K562 (cell line): ENCODE results near the gene ETDB. TPM values are rescaled to one million over a fixed set of nuclear protein-coding genes. Genes with fewer than 3 reads are reported as not detected.

Source experiments
- ATAC-seq: fragments of 200-7000 bp; cut with Tn5 transposase; 3 replicates; pipeline ENCODE4 v1.9.1; 2020; ENCODE audit warnings: moderate library complexity
- BruUV-seq: library from RNA; stranded (reverse); fragments of 400-500 nt; replicated peaks from 2 replicates; lab custom pipeline; 2021; lab: Mats Ljungman, UMichigan
- CTCF ChIA-PET: fragments of 300-600 bp; formaldehyde crosslinking; extraction: SDS; loops from one replicate; lab custom pipeline; 2021; ENCODE audit warnings: low intra/inter-chr PET ratio; lab: Yijun Ruan, JAX
- POLR2A ChIA-PET: fragments of 300-600, 350-650 bp; sonication (Branson Sonifier 250); formaldehyde crosslinking; extraction: SDS; loops from one replicate; lab custom pipeline; 2021; ENCODE audit warnings: antibody characterized with exemption, inconsistent platforms; lab: Yijun Ruan, JAX
- DNase-seq, 4 experiments: peaks; one replicate each; pipeline versions ENCODE4 v3.0.0 to v3.0.0-alpha.2; 2011 to 2018; ENCODE audit warnings: low spot score in 3 of 4, mixed read lengths in 3 of 4; ENCODE audit errors: extremely low read depth in 1 of 4
- FAIRE-seq: peaks from 2 replicates; lab custom pipeline; 2011; peaks lifted over from hg19 to GRCh38; lab: Jason Lieb, UNC
- H2AFZ ChIP-seq: 2 replicates; pipeline ENCODE4 v1.6.0; 2011; ENCODE audit warnings: low read depth, low read length, control low read depth, inconsistent platforms
- H3K27ac ChIP-seq: fragments of 200-600 bp; 3 replicates; pipeline ENCODE4 v1.8.0; 2011; ENCODE audit warnings: low read depth, mild to moderate bottlenecking, control low read depth, inconsistent platforms, low read length, moderate library complexity, mixed read lengths; ENCODE audit errors: extremely low read depth
- H3K27me3 ChIP-seq, 2 experiments: fragments of 300-600 bp in 1 of 2; 2 replicates in 1 of 2; 3 replicates in 1 of 2; pipeline versions ENCODE4 v1.6.0 to v1.8.0; 2011; ENCODE audit warnings: inconsistent platforms in 2 of 2, low read length in 2 of 2, mild to moderate bottlenecking in 1 of 2, mixed read lengths in 1 of 2, moderate library complexity in 1 of 2; ENCODE audit not compliant: control insufficient read depth in 2 of 2, insufficient read depth in 2 of 2
- H3K36me3 ChIP-seq: fragments of 300-600 bp; 3 replicates; pipeline ENCODE4 v1.8.0; 2011; ENCODE audit warnings: mild to moderate bottlenecking, low read length, inconsistent platforms; ENCODE audit not compliant: control insufficient read depth, insufficient read depth
- H3K4me1 ChIP-seq, 2 experiments: fragments of 200-600 bp in 1 of 2; replicated peaks in 1 of 2; 2 replicates in 1 of 2; 3 replicates in 1 of 2; pipeline versions ENCODE4 v1.5.1 to v1.8.0; 2011; ENCODE audit warnings: inconsistent platforms in 2 of 2, low read length in 2 of 2, mild to moderate bottlenecking in 1 of 2, mixed read lengths in 1 of 2, moderate library complexity in 1 of 2; ENCODE audit not compliant: control insufficient read depth in 2 of 2, insufficient read depth in 2 of 2
- H3K4me2 ChIP-seq: 2 replicates; pipeline ENCODE4 v1.6.1; 2011; ENCODE audit warnings: low read length, control low read depth, inconsistent platforms, mixed read lengths; ENCODE audit not compliant: insufficient read depth
- H3K4me3 ChIP-seq: fragments of 200-600 bp; sonication (generic), shearing (Covaris generic); 2 replicates; pipeline ENCODE4 v1.5.1; 2016; ENCODE audit warnings: control low read depth, inconsistent platforms
- H3K79me2 ChIP-seq: fragments of 200-600 bp; 3 replicates; pipeline ENCODE4 v1.8.0; 2011; ENCODE audit warnings: low read length, inconsistent platforms; ENCODE audit not compliant: control insufficient read depth, insufficient read depth
- H3K9ac ChIP-seq, 2 experiments: 2 replicates each; pipeline versions ENCODE4 v1.6.0 to v1.6.1; 2011; ENCODE audit warnings: low read depth in 2 of 2, low read length in 2 of 2, control low read depth in 1 of 2, inconsistent platforms in 1 of 2, mild to moderate bottlenecking in 1 of 2, mixed read lengths in 1 of 2; ENCODE audit not compliant: insufficient read depth in 1 of 2
- H3K9me1 ChIP-seq: one replicate; pipeline ENCODE4 v1.6.0; 2011; ENCODE audit warnings: inconsistent platforms, mild to moderate bottlenecking, low read length, moderate library complexity; ENCODE audit not compliant: control insufficient read depth, insufficient read depth
- H3K9me3 ChIP-seq: replicated peaks from 2 replicates; pipeline ENCODE4 v1.5.1; 2011; ENCODE audit warnings: low read depth, low read length, inconsistent platforms; ENCODE audit not compliant: control insufficient read depth, insufficient read depth
- H4K20me1 ChIP-seq: replicated peaks from 2 replicates; pipeline ENCODE4 v1.6.1; 2011; ENCODE audit warnings: low read length, inconsistent platforms, mixed read lengths; ENCODE audit not compliant: control insufficient read depth, insufficient read depth
- GTF2E2 ChIP-seq: fragments of 200-800 bp; sonication (Bioruptor generic); IDR thresholded peaks from 2 replicates; pipeline ENCODE4 v1.6.1; 2016; ENCODE audit warnings: missing genetic modification characterization, missing compliant biosample characterization
- HMG20A ChIP-seq: fragments of 450-650 bp; formaldehyde crosslinking; conservative IDR thresholded peaks from 2 replicates; pipeline ENCODE4 v1.4.0; 2020; ENCODE audit warnings: mild to moderate bottlenecking, mixed read lengths
- MCM5 ChIP-seq: fragments of 450-650 bp; IDR thresholded peaks from 2 replicates; pipeline ENCODE4 v1.6.1; 2016; ENCODE audit warnings: low read depth
- ZNF3 ChIP-seq: fragments of 250-450 bp; sonication (Bioruptor Pico); IDR thresholded peaks from 2 replicates; pipeline ENCODE4 v1.5.0; 2021; ENCODE audit warnings: mild to moderate bottlenecking, moderate library complexity
- ZNF41 ChIP-seq: fragments of 250-450 bp; sonication (Bioruptor Pico); conservative IDR thresholded peaks from 2 replicates; pipeline ENCODE4 v1.4.0; 2020; ENCODE audit warnings: mild to moderate bottlenecking
- WGBS: fragments of 100-300 bp; shearing (Covaris generic); methylation state at CpG from one replicate; pipeline ENCODE4 v1.1.6; 2016; ENCODE audit warnings: low coverage, mixed read lengths; ENCODE audit not compliant: insufficient coverage; ENCODE audit errors: missing lambda C conversion rate; 5-methylcytosine and 5-hydroxymethylcytosine counted together
- in situ Hi-C: fragments of 300-500 bp; cut with MboI; formaldehyde crosslinking; loops from 4 replicates; pipeline ENCODE4 v1.15.0; 2018; ENCODE audit warnings: inconsistent platforms, mixed read lengths
- intact Hi-C: fragments of 100-400 bp; cut with micrococcal nuclease; formaldehyde crosslinking; loops from 2 replicates; pipeline ENCODE4 v1.14.2; 2022
- polyA plus RNA-seq, 8 experiments: library from polyadenylated mRNA; depleted of rRNA in 4 of 8; stranded (reverse) in 5 of 8; unstranded in 3 of 8; fragments of >200 nt; fragmentation: Nextera tagmentation in 2 of 8; fragmentation: Illumina TruSeq in 1 of 8; extraction: Ambion mirVana in 2 of 8; extraction: Trizol in 1 of 8; gene quantifications; 2 replicates each; pipeline versions ENCODE4 v1.2.1 to v1.2.3, GENCODE V29; 2011 to 2014; ENCODE audit warnings: inconsistent platforms in 1 of 8, missing spikeins in 1 of 8
- total RNA-seq, 7 experiments: library from RNA; depleted of rRNA in 6 of 7; stranded (reverse); fragments of >200 nt in 6 of 7; fragmentation: Illumina TruSeq in 2 of 7; extraction: Trizol in 2 of 7; gene quantifications; 2 replicates each; pipeline versions ENCODE4 v1.2.1 to v1.2.3, GENCODE V29; 2011 to 2021; ENCODE audit warnings: low replicate concordance in 1 of 7
- TF ChIP-seq, protein P1 (sequence below), 3 experiments: IDR thresholded peaks in 2 of 3; conservative IDR thresholded peaks in 1 of 3; 2 replicates each; pipeline ENCODE4 v1.5.1; 2011 to 2012; ENCODE audit warnings: low read length in 3 of 3, mild to moderate bottlenecking in 3 of 3, control low read depth in 2 of 3, improper control_type of control experiment in 1 of 3, inconsistent platforms in 1 of 3, low read depth in 1 of 3, mixed read lengths in 1 of 3, moderate library complexity in 1 of 3; ENCODE audit not compliant: insufficient read depth in 2 of 3

Gene ETDB
- total and polyA plus RNA-seq, 9 of the 15 experiments (the other 6 are each of a cell fraction or from before 2014, with no cell fraction given), result not detected

DNA sequence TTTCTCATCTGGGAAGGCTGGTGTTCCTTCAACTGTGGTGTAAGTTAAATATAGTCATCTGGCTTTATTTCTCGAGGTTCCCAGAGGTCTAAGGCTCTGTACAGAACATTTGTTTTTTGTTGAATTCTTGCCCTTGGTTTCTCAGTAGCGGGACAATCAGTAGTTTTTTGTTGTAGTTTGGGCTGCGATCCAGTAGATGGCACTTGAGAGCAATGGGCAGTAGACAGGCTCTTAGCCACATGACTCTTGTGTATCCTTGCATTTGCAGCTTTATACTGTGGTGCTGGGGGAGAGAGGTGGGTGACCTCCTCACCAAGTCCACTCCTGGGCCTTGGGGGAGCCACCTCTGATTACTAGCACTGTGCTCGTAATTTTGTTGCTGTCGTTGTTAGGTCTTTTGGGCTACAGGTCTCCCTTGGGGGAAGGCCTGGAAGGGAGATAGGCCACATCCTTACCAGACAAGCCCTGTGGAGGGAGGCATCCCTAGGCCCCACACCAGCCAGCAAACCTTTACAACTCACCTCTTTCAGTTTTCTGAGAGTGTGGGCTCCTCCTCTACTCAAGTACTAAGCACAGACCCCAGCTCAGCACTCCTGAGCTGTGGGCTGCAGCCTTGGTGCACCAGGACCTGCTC, 8.1 kb downstream of the ETDB start (continued):
- TF ChIP-seq, protein P1, sequence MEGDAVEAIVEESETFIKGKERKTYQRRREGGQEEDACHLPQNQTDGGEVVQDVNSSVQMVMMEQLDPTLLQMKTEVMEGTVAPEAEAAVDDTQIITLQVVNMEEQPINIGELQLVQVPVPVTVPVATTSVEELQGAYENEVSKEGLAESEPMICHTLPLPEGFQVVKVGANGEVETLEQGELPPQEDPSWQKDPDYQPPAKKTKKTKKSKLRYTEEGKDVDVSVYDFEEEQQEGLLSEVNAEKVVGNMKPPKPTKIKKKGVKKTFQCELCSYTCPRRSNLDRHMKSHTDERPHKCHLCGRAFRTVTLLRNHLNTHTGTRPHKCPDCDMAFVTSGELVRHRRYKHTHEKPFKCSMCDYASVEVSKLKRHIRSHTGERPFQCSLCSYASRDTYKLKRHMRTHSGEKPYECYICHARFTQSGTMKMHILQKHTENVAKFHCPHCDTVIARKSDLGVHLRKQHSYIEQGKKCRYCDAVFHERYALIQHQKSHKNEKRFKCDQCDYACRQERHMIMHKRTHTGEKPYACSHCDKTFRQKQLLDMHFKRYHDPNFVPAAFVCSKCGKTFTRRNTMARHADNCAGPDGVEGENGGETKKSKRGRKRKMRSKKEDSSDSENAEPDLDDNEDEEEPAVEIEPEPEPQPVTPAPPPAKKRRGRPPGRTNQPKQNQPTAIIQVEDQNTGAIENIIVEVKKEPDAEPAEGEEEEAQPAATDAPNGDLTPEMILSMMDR (IDR thresholded peaks at IDR 0.05 in 2 of 3, conservative IDR thresholded peaks at IDR 0.05 in 1 of 3; ENCODE audit: insufficient read depth in 2 of 3, low read depth in 1 of 3, low read length in 3 of 3), result peak; percentile 65 to 72 (median 71)

DNA sequence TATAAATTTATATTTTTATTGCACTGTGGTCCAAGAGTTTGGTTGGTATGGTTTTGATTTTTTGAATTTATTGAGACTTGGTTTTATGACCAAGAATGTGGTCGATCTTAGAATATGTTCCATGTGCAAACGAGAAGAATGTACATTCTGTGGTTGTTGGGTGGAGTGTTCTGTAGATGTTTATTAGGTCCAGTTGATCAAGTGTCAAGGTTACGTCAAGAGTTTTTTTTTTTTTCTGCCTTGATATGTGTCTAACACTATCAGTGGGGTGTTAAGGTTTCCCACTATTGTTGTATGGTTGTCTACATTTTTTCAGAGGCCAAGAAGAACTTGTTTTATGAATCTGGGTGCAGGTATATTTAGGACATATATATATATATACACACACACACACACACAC, 10.8 kb downstream of the ETDB start:
- in situ Hi-C loops, result loop anchor here (25.0 kb wide), 1 partner anchor 103 kb away; no protein-coding TSS in a partner anchor
- Histone ChIP-seq H3K4me1 (no peaks in the 10 kb centered on the region), H3K79me2 (no peaks in the 10 kb centered on the region), H3K4me2 (no peak overlapping the region), H3K9me3 (no peaks in the 10 kb centered on the region), H3K36me3 (no peaks in the 10 kb centered on the region), H4K20me1 (no peaks in the 10 kb centered on the region), H3K27me3 (peaks cover 0 to 2% of the 10 kb centered on the region in 2 experiments; a peak in 1 of 5 replicates), H3K9me1 (no peaks in the 10 kb centered on the region), H3K9ac (no peak overlapping the region)
- FAIRE-seq (no peak), ATAC-seq (no peak)
- no TSS peak for BruUV-seq
- POLR2A ChIA-PET, result no interaction called here
- no peak for TF ChIP-seq ZNF3 (CRISPR knock-in tag)
- no peak for TF ChIP-seq MCM5
- TF ChIP-seq GTF2E2 (tag), result no peak
- TF ChIP-seq HMG20A (CRISPR knock-in tag), result no peak
- no peak for TF ChIP-seq ZNF41 (CRISPR knock-in tag)
- TF ChIP-seq, all 486 proteins: peak for 0
- no peak overlapping the region for H2AFZ ChIP-seq
- 0% methylated on average over 3 of the region's 3 CpGs for WGBS
- H3K4me3 ChIP-seq, result no peak overlapping the region
- CTCF ChIA-PET, result no interaction called here
- no peak for DNase-seq
- no peak overlapping the region for H3K27ac ChIP-seq
- intact Hi-C loops, result no loop called here
